GM12801 (cell line): ENCODE data around the gene SQSTM1.

Experiments
- CTCF ChIP-seq: IDR thresholded peaks from one replicate; pipeline ENCODE4 v1.5.1; 2011; ENCODE audit warnings: control low read depth; ENCODE audit not compliant: insufficient read length; ENCODE audit errors: extremely low read depth

SQSTM1 gene

GRCh38 chr5:179820483-179821297 is at the start of gene SQSTM1:
Gene SQSTM1, plus strand, starts transcription at chr5:179820905. Its CDS starts 32 bp downstream, at chr5:179820937.
- TF ChIP-seq CTCF = no peak

GRCh38 chr5:179771311-179771895 is 49.3 kb upstream of the SQSTM1 start:
- TF ChIP-seq CTCF = no peak

GRCh38 chr5:179772351-179772750 is 48.4 kb upstream of the SQSTM1 start:
- no peak for TF ChIP-seq CTCF

GRCh38 chr5:179773686-179774040 is 47.0 kb upstream of the SQSTM1 start:
- no peak for TF ChIP-seq CTCF

- TF ChIP-seq CTCF = no peak
Measured at GRCh38 chr5:179774442-179774841, 46.3 kb upstream of the SQSTM1 start.

- no peak for TF ChIP-seq CTCF
Measured at GRCh38 chr5:179776411-179776938, 44.2 kb upstream of the SQSTM1 start.

- no peak for TF ChIP-seq CTCF
Measured at GRCh38 chr5:179777456-179777855, 43.2 kb upstream of the SQSTM1 start.
